ENCODE data around the gene CCNC. TPM values are rescaled to one million over a fixed set of nuclear protein-coding genes. Genes with fewer than 3 reads are reported as not detected.

Gene CCNC
- total RNA-seq, 2 donors from 2014 or later: 39.7 to 46.6 TPM

DNA sequence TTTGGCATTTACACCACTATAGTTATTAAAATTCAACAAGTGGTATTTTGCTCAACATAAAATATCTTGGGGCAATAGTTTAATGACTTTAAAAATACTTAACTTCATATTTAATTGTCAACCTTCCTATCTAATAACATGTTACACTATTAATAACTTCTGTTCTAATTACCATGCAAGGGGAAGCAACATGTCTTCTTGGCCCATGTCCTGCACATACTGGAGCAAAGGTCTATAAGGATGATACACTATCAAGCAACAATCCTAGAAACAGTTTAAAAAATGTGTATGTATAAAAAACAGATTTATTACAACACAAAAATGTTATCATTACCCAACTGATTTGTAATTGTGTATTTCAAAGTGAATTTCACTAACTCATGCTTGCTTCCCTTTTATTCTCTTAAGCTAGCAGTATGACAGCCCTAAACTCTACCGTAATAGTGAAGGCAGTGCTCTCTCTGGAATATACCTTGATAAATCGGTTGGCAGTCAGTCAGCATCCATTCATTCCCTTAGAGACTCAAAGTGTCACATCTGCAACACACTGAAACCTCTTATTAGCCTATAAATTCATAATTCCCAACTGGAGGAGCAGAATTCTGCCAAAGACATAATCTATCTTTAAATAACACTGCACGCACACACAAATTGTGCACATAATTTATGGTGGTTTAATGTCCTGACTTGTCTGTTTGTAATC is 18.3 kb downstream of the CCNC start:
- no peak overlapping the region for H3K27ac Mint-ChIP-seq
- DNase-seq: no peak
- no peak for ATAC-seq (replicated peaks in 1 of 2)
- H3K36me3 Mint-ChIP-seq (ENCODE audit: insufficient read depth in 2 of 2): peaks cover 5 to 24% of the 10 kb centered on the region in 2 donors
- no peaks in the 10 kb centered on the region for H3K27me3 Mint-ChIP-seq (ENCODE audit: low read depth)
- no peak overlapping the region for H3K4me3 Mint-ChIP-seq
- no peaks in the 10 kb centered on the region for H3K4me1 Mint-ChIP-seq (ENCODE audit: low read depth)
- H3K9me3 Mint-ChIP-seq: no peaks in the 10 kb centered on the region

DNA sequence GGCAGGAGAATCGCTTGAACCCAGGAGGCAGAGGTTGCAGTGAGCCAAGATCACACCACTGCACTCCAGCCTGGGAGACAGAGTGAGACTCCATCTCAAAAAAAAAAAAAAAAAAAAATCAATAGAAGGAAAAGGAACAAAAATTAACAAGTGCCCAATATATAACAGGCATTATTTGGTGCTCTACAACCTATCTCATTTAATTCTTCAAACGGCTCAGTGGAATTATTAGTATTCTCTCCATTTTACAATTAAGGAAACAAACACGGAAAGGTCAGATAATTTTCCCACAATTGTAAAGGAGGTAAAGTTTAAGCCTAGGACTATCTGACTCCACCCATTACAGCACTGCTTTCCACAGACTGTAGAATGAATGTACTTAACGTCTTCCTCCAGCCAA is 19.8 kb downstream of the CCNC start:
- Mint-ChIP-seq H3K4me3 (no peak overlapping the region), H3K27me3 (ENCODE audit: low read depth) (no peaks in the 10 kb centered on the region), H3K4me1 (ENCODE audit: low read depth) (no peaks in the 10 kb centered on the region), H3K9me3 (no peaks in the 10 kb centered on the region), H3K36me3 (ENCODE audit: insufficient read depth in 2 of 2) (peaks cover 2 to 25% of the 10 kb centered on the region in 2 donors), H3K27ac (no peak overlapping the region)
- DNase-seq (no peak), ATAC-seq (replicated peaks in 1 of 2) (no peak)

GRCh38 chr6:99547526-99547925 is 20.9 kb downstream of the CCNC start:
- H3K36me3 Mint-ChIP-seq (ENCODE audit: insufficient read depth in 2 of 2): peaks cover 2 to 24% of the 10 kb centered on the region in 2 donors
- DNase-seq (no peak), ATAC-seq (replicated peaks in 1 of 2) (no peak)
- H3K27me3 Mint-ChIP-seq (ENCODE audit: low read depth): no peaks in the 10 kb centered on the region
- no peaks in the 10 kb centered on the region for H3K9me3 Mint-ChIP-seq
- no peak overlapping the region for H3K4me3 Mint-ChIP-seq
- no peaks in the 10 kb centered on the region for H3K4me1 Mint-ChIP-seq (ENCODE audit: low read depth)
- H3K27ac Mint-ChIP-seq: no peak overlapping the region

DNA sequence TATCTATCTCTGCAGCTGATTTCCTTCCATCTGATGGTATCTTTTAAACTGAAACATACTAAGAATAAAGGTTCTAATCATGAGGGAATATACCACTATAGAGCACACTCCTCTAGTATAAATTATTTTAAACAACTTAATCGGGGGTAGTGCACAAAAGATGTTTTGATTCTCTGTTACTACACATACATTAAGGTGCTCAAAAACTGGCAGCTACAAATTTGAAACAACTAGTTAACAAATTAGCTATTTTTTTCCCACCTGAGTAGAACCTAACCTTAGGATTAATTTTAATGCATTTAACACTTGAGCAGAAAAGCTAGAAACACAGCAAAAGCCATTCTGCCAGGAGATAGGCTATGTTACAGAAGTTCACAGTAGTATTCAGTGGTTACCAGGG is 23.0 kb downstream of the CCNC start:
- Mint-ChIP-seq H3K4me1 (ENCODE audit: low read depth) (no peaks in the 10 kb centered on the region), H3K27me3 (ENCODE audit: low read depth) (no peaks in the 10 kb centered on the region), H3K27ac (peak overlapping the region; percentile 60), H3K9me3 (no peaks in the 10 kb centered on the region), H3K4me3 (no peak overlapping the region), H3K36me3 (ENCODE audit: insufficient read depth in 2 of 2) (peaks cover 2 to 27% of the 10 kb centered on the region in 2 donors)
- DNase-seq: no peak
- ATAC-seq (replicated peaks in 1 of 2): no peak

DNA sequence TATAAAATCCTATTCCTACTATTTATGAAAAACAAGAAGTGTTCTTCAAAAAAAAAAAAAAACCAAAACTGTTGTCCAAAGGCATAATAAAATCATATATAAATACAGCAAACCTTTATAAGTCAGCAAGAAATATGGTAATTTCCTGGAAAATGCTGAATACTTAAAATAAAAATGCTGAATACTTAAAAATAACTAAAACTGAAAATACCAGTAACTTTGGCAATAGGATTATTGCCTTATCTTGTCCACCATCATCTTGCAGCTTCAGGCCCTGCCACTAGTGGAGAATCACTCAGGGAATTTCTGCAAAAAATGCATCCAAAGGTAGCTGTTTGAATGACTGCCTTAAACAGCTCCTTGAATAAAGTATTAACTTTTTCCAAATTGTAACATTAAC is 24.5 kb downstream of the CCNC start:
- Mint-ChIP-seq H3K4me3 (no peak overlapping the region), H3K9me3 (no peaks in the 10 kb centered on the region), H3K36me3 (ENCODE audit: insufficient read depth in 2 of 2) (peaks cover 2 to 27% of the 10 kb centered on the region in 2 donors), H3K27ac (no peak overlapping the region), H3K27me3 (ENCODE audit: low read depth) (no peaks in the 10 kb centered on the region), H3K4me1 (ENCODE audit: low read depth) (no peaks in the 10 kb centered on the region)
- DNase-seq (no peak), ATAC-seq (replicated peaks in 1 of 2) (no peak)

DNA sequence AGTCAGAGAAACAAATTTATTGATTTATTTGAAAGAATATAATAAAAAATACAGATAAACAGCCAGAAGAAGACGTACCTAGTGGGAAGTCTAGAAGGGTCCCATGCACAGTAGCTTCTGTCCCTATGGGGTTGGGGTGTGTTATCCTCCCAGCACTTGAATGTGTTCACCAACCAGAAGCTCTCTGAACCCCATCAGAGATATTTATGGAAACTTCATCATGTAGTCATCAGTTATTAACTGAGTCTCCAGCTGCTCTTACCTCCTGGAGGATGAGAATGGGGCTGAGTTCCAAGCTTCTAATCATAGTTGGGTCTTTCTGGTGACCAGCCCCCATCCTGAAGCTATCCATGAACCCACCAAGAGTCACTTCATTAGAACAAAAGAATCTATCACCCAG is 37.8 kb downstream of the CCNC start:
- no peaks in the 10 kb centered on the region for H3K27me3 Mint-ChIP-seq (ENCODE audit: low read depth)
- H3K4me1 Mint-ChIP-seq (ENCODE audit: low read depth): no peaks in the 10 kb centered on the region
- no peak for DNase-seq
- no peaks in the 10 kb centered on the region for H3K9me3 Mint-ChIP-seq
- no peak for ATAC-seq (replicated peaks in 1 of 2)
- no peak overlapping the region for H3K4me3 Mint-ChIP-seq
- H3K36me3 Mint-ChIP-seq (ENCODE audit: insufficient read depth in 2 of 2): peaks cover 0 to 4% of the 10 kb centered on the region in 2 donors
- H3K27ac Mint-ChIP-seq: no peak overlapping the region

DNA sequence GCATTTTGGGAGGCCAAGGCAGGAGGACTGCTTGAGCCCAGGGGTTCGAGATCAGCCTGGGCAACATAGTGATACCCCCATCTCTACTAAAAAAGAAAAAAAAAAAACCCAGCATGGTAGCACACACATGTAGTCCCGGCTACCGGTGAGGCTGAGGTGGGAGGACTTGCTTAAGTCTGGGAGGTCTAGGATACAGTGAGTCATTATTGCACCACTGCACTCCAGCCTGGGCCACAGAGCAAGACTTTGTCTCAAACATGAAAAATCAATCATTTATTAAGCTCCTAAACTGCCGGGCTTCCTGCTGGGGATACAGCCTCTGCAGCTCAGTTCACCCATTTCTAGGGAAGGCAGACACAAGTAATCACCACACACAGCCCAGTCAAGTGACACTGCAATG is 45.9 kb downstream of the CCNC start:
- no peak for DNase-seq
- Mint-ChIP-seq H3K36me3 (ENCODE audit: insufficient read depth in 2 of 2) (peaks cover 2% of the 10 kb centered on the region in 2 donors), H3K4me3 (no peak overlapping the region), H3K27me3 (ENCODE audit: low read depth) (no peaks in the 10 kb centered on the region), H3K4me1 (ENCODE audit: low read depth) (peaks cover 16% of the 10 kb centered on the region), H3K27ac (no peak overlapping the region), H3K9me3 (no peaks in the 10 kb centered on the region)
- ATAC-seq (replicated peaks in 1 of 2): no peak

- peak overlapping the region; percentile 96 to 99 for H3K4me3 Mint-ChIP-seq
- no peaks in the 10 kb centered on the region for H3K9me3 Mint-ChIP-seq
- no peaks in the 10 kb centered on the region for H3K27me3 Mint-ChIP-seq (ENCODE audit: low read depth)
- H3K36me3 Mint-ChIP-seq (ENCODE audit: insufficient read depth in 2 of 2): peaks cover 2% of the 10 kb centered on the region in 2 donors
- peaks cover 16% of the 10 kb centered on the region for H3K4me1 Mint-ChIP-seq (ENCODE audit: low read depth)
- H3K27ac Mint-ChIP-seq: peak overlapping the region; percentile 99
- ATAC-seq (replicated peaks in 1 of 2): peak; percentile 10 to 26
- DNase-seq: no peak
These were observed 46.8 kb downstream of the CCNC start for GRCh38 chr6:99521633-99522151.

DNA sequence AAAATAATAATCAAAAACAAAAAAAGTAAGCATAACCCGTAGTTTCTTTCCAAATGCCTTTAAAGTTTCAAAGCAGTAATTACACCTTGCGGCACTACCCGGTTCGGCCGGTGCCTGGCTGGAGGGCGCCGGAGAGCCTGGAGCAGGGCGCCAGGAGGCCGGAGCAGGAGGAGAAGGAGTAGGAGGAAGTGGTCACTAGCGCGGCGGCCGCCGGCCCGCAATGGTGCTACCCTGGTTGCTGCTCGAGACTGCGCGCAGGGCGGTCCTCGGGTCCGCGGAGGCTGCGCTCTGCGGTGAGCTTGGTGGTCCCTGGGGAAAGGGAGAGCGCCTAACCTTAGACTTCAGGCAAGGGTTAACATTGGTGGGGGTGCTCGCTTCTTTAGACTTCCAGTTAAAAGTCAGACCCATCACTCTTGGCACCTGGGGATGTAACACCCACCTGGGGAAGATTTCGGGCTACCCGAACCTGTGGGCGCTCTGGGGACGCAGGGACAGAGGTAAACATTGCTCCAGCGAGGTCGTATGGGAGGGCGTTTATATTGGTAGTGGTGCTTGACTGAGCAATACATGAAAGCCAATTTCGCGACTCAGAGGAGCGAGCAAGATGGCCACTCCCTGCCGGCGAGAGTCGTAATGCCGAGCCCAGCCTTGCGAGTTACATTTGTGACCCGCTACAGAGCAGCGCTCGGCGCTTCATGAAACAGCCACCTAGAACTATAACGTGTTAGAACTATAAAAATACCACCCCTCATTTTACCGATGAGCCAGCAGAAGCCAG is 47.4 kb downstream of the CCNC start:
- peak; percentile 80 to 86 for DNase-seq
- peak; percentile 90 to 97 for ATAC-seq (replicated peaks in 1 of 2)

DNA sequence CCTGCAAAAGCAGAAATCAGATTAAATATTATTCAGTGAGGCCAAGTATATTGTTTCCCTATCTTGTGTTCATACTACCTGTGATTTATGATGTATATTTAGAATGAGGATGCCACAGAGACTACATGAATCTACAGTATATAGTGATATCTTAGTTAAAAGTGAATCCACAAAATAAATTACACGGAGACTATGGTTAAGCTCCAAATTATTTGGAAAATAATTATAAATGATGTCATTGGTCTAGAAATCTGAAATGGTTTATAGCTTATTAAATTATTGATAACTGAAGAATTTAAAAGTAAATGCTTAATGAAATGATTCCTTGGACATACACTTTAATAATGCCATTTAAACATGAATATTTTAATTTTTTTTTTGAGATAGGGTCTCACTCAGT is 49.0 kb downstream of the CCNC start:
- ATAC-seq (replicated peaks in 1 of 2) (no peak), DNase-seq (no peak)
- peaks cover 2 to 5% of the 10 kb centered on the region in 2 donors for H3K36me3 Mint-ChIP-seq (ENCODE audit: insufficient read depth in 2 of 2)
- H3K9me3 Mint-ChIP-seq: no peaks in the 10 kb centered on the region
- H3K27me3 Mint-ChIP-seq (ENCODE audit: low read depth): no peaks in the 10 kb centered on the region
- peaks cover 25% of the 10 kb centered on the region for H3K4me1 Mint-ChIP-seq (ENCODE audit: low read depth)
- H3K4me3 Mint-ChIP-seq: no peak overlapping the region
- no peak overlapping the region for H3K27ac Mint-ChIP-seq

More for the DNA sequence above, 47.4 kb downstream of the CCNC start:
- Mint-ChIP-seq H3K4me3 (peak overlapping the region; percentile 96 to 99), H3K36me3 (ENCODE audit: insufficient read depth in 2 of 2) (peaks cover 2% of the 10 kb centered on the region in 2 donors), H3K9me3 (no peaks in the 10 kb centered on the region), H3K27me3 (ENCODE audit: low read depth) (no peaks in the 10 kb centered on the region), H3K4me1 (ENCODE audit: low read depth) (peaks cover 20% of the 10 kb centered on the region), H3K27ac (peak overlapping the region; percentile 99)

DNA sequence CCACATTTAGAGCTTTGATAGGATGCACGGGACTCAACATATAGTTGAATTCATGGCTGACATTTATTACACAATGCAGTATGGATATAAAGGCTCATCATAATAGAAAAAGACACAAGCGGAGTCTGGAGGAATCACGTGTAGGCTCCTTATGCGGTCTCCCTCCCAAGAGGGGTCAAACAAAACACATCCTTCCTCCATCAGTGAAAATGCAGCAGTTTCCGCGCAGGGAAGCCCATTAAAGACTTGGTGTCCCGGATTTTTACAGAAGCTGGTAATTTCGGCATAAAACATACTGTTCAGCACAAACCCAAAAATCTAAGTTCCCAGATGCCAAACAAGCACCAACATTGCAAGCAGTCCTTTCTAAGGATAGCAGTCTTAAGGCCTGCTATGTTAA is 54.4 kb downstream of the CCNC start:
- ATAC-seq (replicated peaks in 1 of 2) (no peak), DNase-seq (no peak)
- H3K4me1 Mint-ChIP-seq (ENCODE audit: low read depth): peaks cover 35% of the 10 kb centered on the region
- peak overlapping the region; percentile 91 for H3K27ac Mint-ChIP-seq
- peak overlapping the region; percentile 88 to 94 for H3K4me3 Mint-ChIP-seq
- H3K9me3 Mint-ChIP-seq: no peaks in the 10 kb centered on the region
- H3K36me3 Mint-ChIP-seq (ENCODE audit: insufficient read depth in 2 of 2): peaks cover 0 to 3% of the 10 kb centered on the region in 2 donors
- H3K27me3 Mint-ChIP-seq (ENCODE audit: low read depth): no peaks in the 10 kb centered on the region

GRCh38 chr6:99512033-99512432 is 56.4 kb downstream of the CCNC start:
- Mint-ChIP-seq H3K36me3 (ENCODE audit: insufficient read depth in 2 of 2) (peaks cover 0 to 6% of the 10 kb centered on the region in 2 donors), H3K9me3 (no peaks in the 10 kb centered on the region), H3K4me1 (ENCODE audit: low read depth) (peaks cover 35% of the 10 kb centered on the region), H3K4me3 (peak overlapping the region in 1 of 2 donors; percentile 32), H3K27me3 (ENCODE audit: low read depth) (no peaks in the 10 kb centered on the region), H3K27ac (no peak overlapping the region)
- DNase-seq: no peak
- no peak for ATAC-seq (replicated peaks in 1 of 2)

- H3K4me1 Mint-ChIP-seq (ENCODE audit: low read depth): peaks cover 8% of the 10 kb centered on the region
- H3K4me3 Mint-ChIP-seq: no peak overlapping the region
- DNase-seq (no peak), ATAC-seq (replicated peaks in 1 of 2) (no peak)
- H3K27me3 Mint-ChIP-seq (ENCODE audit: low read depth): no peaks in the 10 kb centered on the region
- no peaks in the 10 kb centered on the region for H3K9me3 Mint-ChIP-seq
- peaks cover 0 to 17% of the 10 kb centered on the region in 2 donors for H3K36me3 Mint-ChIP-seq (ENCODE audit: insufficient read depth in 2 of 2)
- H3K27ac Mint-ChIP-seq: no peak overlapping the region
These were observed 60.8 kb downstream of the CCNC start for GRCh38 chr6:99507648-99508047.
